ENCODE measurements around the gene VWA2.

VWA2 gene

GRCh38 chr10:114323023-114323422 lies 84.0 kb downstream of the VWA2 start:
- Histone ChIP-seq H3K27me3 (ENCODE audit: control insufficient read depth in 3 of 3, insufficient read depth in 3 of 3, low read depth in 1 of 3, low read length in 3 of 3) (no peaks in the 10 kb centered on the region), H2BK120ac (ENCODE audit: low read depth, low read length) (no peak overlapping the region), H2BK15ac (ENCODE audit: low read length) (no peak overlapping the region), H2AK5ac (ENCODE audit: low read depth, low read length) (no peak overlapping the region), H3K9me3 (replicated peaks in 1 of 2; ENCODE audit: control insufficient read depth in 2 of 2, insufficient read depth in 1 of 2, low read depth in 1 of 2, low read length in 2 of 2) (no peaks in the 10 kb centered on the region), H3K9ac (ENCODE audit: low read depth, low read length, poor library complexity) (no peak overlapping the region), H3K18ac (ENCODE audit: low read length) (no peak overlapping the region), H2AFZ (ENCODE audit: low read length) (no peak overlapping the region), H3K4me3 (ENCODE audit: low read length in 2 of 2) (no peak overlapping the region), H3K4me2 (ENCODE audit: insufficient read depth, low read length, poor library complexity, severe bottlenecking) (no peak overlapping the region), H3K79me1 (ENCODE audit: low read depth, low read length) (no peaks in the 10 kb centered on the region), H3K4me1 (ENCODE audit: control insufficient read depth in 2 of 2, insufficient read depth in 1 of 2, low read depth in 1 of 2, low read length in 2 of 2) (peaks cover 2 to 7% of the 10 kb centered on the region in 2 donors), H3K23ac (ENCODE audit: low read depth, low read length, poor library complexity) (no peak overlapping the region), H3K27ac (replicated peaks; ENCODE audit: low read length) (no peak overlapping the region), H4K8ac (ENCODE audit: low read depth, low read length) (no peak overlapping the region), H3K36me3 (replicated peaks in 1 of 2; ENCODE audit: control insufficient read depth in 2 of 2, insufficient read depth in 2 of 2, low read length in 2 of 2) (no peaks in the 10 kb centered on the region), H3K14ac (ENCODE audit: low read length) (no peak overlapping the region), H3K4ac (ENCODE audit: low read length) (no peak overlapping the region), H2BK12ac (ENCODE audit: low read length) (no peak overlapping the region), H4K91ac (ENCODE audit: low read depth, low read length, poor library complexity) (no peak overlapping the region), H2BK5ac (ENCODE audit: low read length) (peak overlapping the region; percentile 4)
- DNase-seq (ENCODE audit: low spot score), result no peak
- WGBS, 2 donors (ENCODE audit: extremely low coverage in 2 of 2, insufficient read length in 2 of 2, insufficient replicate concordance in 1 of 2), result no CpG with 5 or more reads among the region's 5 CpGs

GRCh38 chr10:114326795-114327194 lies 87.7 kb downstream of the VWA2 start:
- Histone ChIP-seq H2AK5ac (ENCODE audit: low read depth, low read length) (no peak overlapping the region), H3K23ac (ENCODE audit: low read depth, low read length, poor library complexity) (no peak overlapping the region), H4K91ac (ENCODE audit: low read depth, low read length, poor library complexity) (no peak overlapping the region), H3K36me3 (replicated peaks in 1 of 2; ENCODE audit: control insufficient read depth in 2 of 2, insufficient read depth in 2 of 2, low read length in 2 of 2) (no peaks in the 10 kb centered on the region), H2BK5ac (ENCODE audit: low read length) (no peak overlapping the region), H3K14ac (ENCODE audit: low read length) (no peak overlapping the region), H2BK120ac (ENCODE audit: low read depth, low read length) (no peak overlapping the region), H3K4me3 (ENCODE audit: low read length in 2 of 2) (no peak overlapping the region), H3K18ac (ENCODE audit: low read length) (no peak overlapping the region), H3K4ac (ENCODE audit: low read length) (no peak overlapping the region), H2BK12ac (ENCODE audit: low read length) (no peak overlapping the region), H3K4me2 (ENCODE audit: insufficient read depth, low read length, poor library complexity, severe bottlenecking) (no peak overlapping the region), H3K79me1 (ENCODE audit: low read depth, low read length) (no peaks in the 10 kb centered on the region), H3K4me1 (ENCODE audit: control insufficient read depth in 2 of 2, insufficient read depth in 1 of 2, low read depth in 1 of 2, low read length in 2 of 2) (peaks cover 2 to 13% of the 10 kb centered on the region in 2 donors), H3K27ac (replicated peaks; ENCODE audit: low read length) (no peak overlapping the region), H2BK15ac (ENCODE audit: low read length) (no peak overlapping the region), H3K9ac (ENCODE audit: low read depth, low read length, poor library complexity) (no peak overlapping the region), H3K27me3 (ENCODE audit: control insufficient read depth in 3 of 3, insufficient read depth in 3 of 3, low read depth in 1 of 3, low read length in 3 of 3) (no peaks in the 10 kb centered on the region), H3K9me3 (replicated peaks in 1 of 2; ENCODE audit: control insufficient read depth in 2 of 2, insufficient read depth in 1 of 2, low read depth in 1 of 2, low read length in 2 of 2) (no peaks in the 10 kb centered on the region), H4K8ac (ENCODE audit: low read depth, low read length) (no peak overlapping the region), H2AFZ (ENCODE audit: low read length) (no peak overlapping the region)
- DNase-seq (ENCODE audit: low spot score), result no peak
- 100% methylated on average over 1 of the region's 2 CpGs; no CpG with 5 or more reads in 1 of the 2 donors for WGBS, 2 donors (ENCODE audit: extremely low coverage in 2 of 2, insufficient read length in 2 of 2, insufficient replicate concordance in 1 of 2)

GRCh38 chr10:114327537-114328440 lies 88.7 kb downstream of the VWA2 start:
- Histone ChIP-seq H3K79me1 (ENCODE audit: low read depth, low read length) (no peaks in the 10 kb centered on the region), H3K18ac (ENCODE audit: low read length) (peak overlapping the region; percentile 46), H3K27ac (replicated peaks; ENCODE audit: low read length) (no peak overlapping the region), H4K8ac (ENCODE audit: low read depth, low read length) (no peak overlapping the region), H3K4ac (ENCODE audit: low read length) (no peak overlapping the region), H2BK15ac (ENCODE audit: low read length) (peak overlapping the region; percentile 95), H3K9me3 (replicated peaks in 1 of 2; ENCODE audit: control insufficient read depth in 2 of 2, insufficient read depth in 1 of 2, low read depth in 1 of 2, low read length in 2 of 2) (no peaks in the 10 kb centered on the region), H2BK120ac (ENCODE audit: low read depth, low read length) (no peak overlapping the region), H3K27me3 (ENCODE audit: control insufficient read depth in 3 of 3, insufficient read depth in 3 of 3, low read depth in 1 of 3, low read length in 3 of 3) (no peaks in the 10 kb centered on the region), H3K4me3 (ENCODE audit: low read length in 2 of 2) (no peak overlapping the region), H3K4me2 (ENCODE audit: insufficient read depth, low read length, poor library complexity, severe bottlenecking) (no peak overlapping the region), H3K4me1 (ENCODE audit: control insufficient read depth in 2 of 2, insufficient read depth in 1 of 2, low read depth in 1 of 2, low read length in 2 of 2) (peaks cover 2 to 17% of the 10 kb centered on the region in 2 donors), H3K36me3 (replicated peaks in 1 of 2; ENCODE audit: control insufficient read depth in 2 of 2, insufficient read depth in 2 of 2, low read length in 2 of 2) (no peaks in the 10 kb centered on the region), H2AK5ac (ENCODE audit: low read depth, low read length) (peak overlapping the region; percentile 93), H2AFZ (ENCODE audit: low read length) (no peak overlapping the region), H3K23ac (ENCODE audit: low read depth, low read length, poor library complexity) (peak overlapping the region; percentile 76), H3K14ac (ENCODE audit: low read length) (no peak overlapping the region), H3K9ac (ENCODE audit: low read depth, low read length, poor library complexity) (no peak overlapping the region), H2BK5ac (ENCODE audit: low read length) (no peak overlapping the region), H4K91ac (ENCODE audit: low read depth, low read length, poor library complexity) (peak overlapping the region; percentile 19), H2BK12ac (ENCODE audit: low read length) (no peak overlapping the region)
- no CpG with 5 or more reads among the region's 15 CpGs for WGBS, 2 donors (ENCODE audit: extremely low coverage in 2 of 2, insufficient read length in 2 of 2, insufficient replicate concordance in 1 of 2)
- DNase-seq (ENCODE audit: low spot score), result no peak

- peak overlapping the region; percentile 46 for H3K18ac ChIP-seq (ENCODE audit: low read length)
- no peak overlapping the region for H3K4me3 ChIP-seq (ENCODE audit: low read length in 2 of 2)
- H3K9ac ChIP-seq (ENCODE audit: low read depth, low read length, poor library complexity), result no peak overlapping the region
- H2BK5ac ChIP-seq (ENCODE audit: low read length), result no peak overlapping the region
- H3K4me2 ChIP-seq (ENCODE audit: insufficient read depth, low read length, poor library complexity, severe bottlenecking), result no peak overlapping the region
- H3K9me3 ChIP-seq (replicated peaks in 1 of 2; ENCODE audit: control insufficient read depth in 2 of 2, insufficient read depth in 1 of 2, low read depth in 1 of 2, low read length in 2 of 2), result no peaks in the 10 kb centered on the region
- H4K8ac ChIP-seq (ENCODE audit: low read depth, low read length), result no peak overlapping the region
- H3K14ac ChIP-seq (ENCODE audit: low read length), result no peak overlapping the region
- no peak overlapping the region for H2BK120ac ChIP-seq (ENCODE audit: low read depth, low read length)
- peak overlapping the region; percentile 93 for H2AK5ac ChIP-seq (ENCODE audit: low read depth, low read length)
- H3K79me1 ChIP-seq (ENCODE audit: low read depth, low read length), result no peaks in the 10 kb centered on the region
- H4K91ac ChIP-seq (ENCODE audit: low read depth, low read length, poor library complexity), result peak overlapping the region; percentile 19
- peak overlapping the region; percentile 7 for H2BK12ac ChIP-seq (ENCODE audit: low read length)
- no peak for DNase-seq (ENCODE audit: low spot score)
- no peaks in the 10 kb centered on the region for H3K36me3 ChIP-seq (replicated peaks in 1 of 2; ENCODE audit: control insufficient read depth in 2 of 2, insufficient read depth in 2 of 2, low read length in 2 of 2)
- no peak overlapping the region for H3K4ac ChIP-seq (ENCODE audit: low read length)
- H3K27me3 ChIP-seq (ENCODE audit: control insufficient read depth in 3 of 3, insufficient read depth in 3 of 3, low read depth in 1 of 3, low read length in 3 of 3), result no peaks in the 10 kb centered on the region
- H3K4me1 ChIP-seq (ENCODE audit: control insufficient read depth in 2 of 2, insufficient read depth in 1 of 2, low read depth in 1 of 2, low read length in 2 of 2), result peaks cover 2 to 17% of the 10 kb centered on the region in 2 donors
- peak overlapping the region; percentile 76 for H3K23ac ChIP-seq (ENCODE audit: low read depth, low read length, poor library complexity)
- WGBS, 2 donors (ENCODE audit: extremely low coverage in 2 of 2, insufficient read length in 2 of 2, insufficient replicate concordance in 1 of 2), result no CpG with 5 or more reads among the region's 6 CpGs
- no peak overlapping the region for H3K27ac ChIP-seq (replicated peaks; ENCODE audit: low read length)
- no peak overlapping the region for H2AFZ ChIP-seq (ENCODE audit: low read length)
- peak overlapping the region; percentile 95 for H2BK15ac ChIP-seq (ENCODE audit: low read length)
These were observed 89.4 kb downstream of the VWA2 start for GRCh38 chr10:114328441-114328812.
